ENCODE measurements around the gene CATSPER1.

CATSPER1 gene

GRCh38 chr11:65968600-65969482 lies 57.4 kb downstream of the CATSPER1 start:
- no peak for DNase-seq (ENCODE audit: low spot score)

GRCh38 chr11:65967329-65967934 lies 58.8 kb downstream of the CATSPER1 start:
- DNase-seq (ENCODE audit: low spot score) = no peak

Measured in AG20443 (cell line).